Tibial nerve (tissue), 4 donors: ENCODE results near the gene ARMC9.

Experiments
- EP300 ChIP-seq, 2 donors: sonication (generic); formaldehyde crosslinking; IDR thresholded peaks; one replicate each; pipeline ENCODE4 v1.6.1; 2017; ENCODE audit warnings: antibody characterized with exemption in 2 of 2, mild to moderate bottlenecking in 1 of 2
- TF ChIP-seq, protein P1 (sequence below), 5 experiments: fragments of 200-600 bp in 3 of 5; fragments of 450-650 bp in 2 of 5; sonication (generic) in 3 of 5; IDR thresholded peaks; one replicate each; pipeline ENCODE4 v1.5.1; 2016 to 2019; ENCODE audit warnings: antibody characterized with exemption in 5 of 5, mild to moderate bottlenecking in 3 of 5, moderate library complexity in 2 of 5

DNA sequence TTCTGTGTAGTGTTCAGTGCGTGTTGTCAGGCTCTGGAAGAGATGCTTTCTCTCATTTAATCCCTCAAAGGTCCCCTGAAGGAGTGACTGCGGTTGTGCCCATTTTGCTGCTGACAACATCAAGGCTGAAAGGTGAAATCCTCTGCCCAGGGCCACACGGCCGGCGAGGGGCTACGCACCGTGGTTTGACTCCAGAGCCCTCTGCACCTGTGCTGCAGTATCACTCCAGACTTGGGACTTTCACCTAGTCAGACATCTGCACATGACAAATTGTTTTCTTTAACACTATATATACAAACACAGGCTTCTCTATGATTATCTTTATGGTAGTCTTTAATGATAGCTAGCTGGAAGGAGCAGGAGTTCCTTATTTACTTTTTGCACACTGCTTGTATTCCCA, 90.2 kb downstream of the ARMC9 start:
- TF ChIP-seq, protein P1, sequence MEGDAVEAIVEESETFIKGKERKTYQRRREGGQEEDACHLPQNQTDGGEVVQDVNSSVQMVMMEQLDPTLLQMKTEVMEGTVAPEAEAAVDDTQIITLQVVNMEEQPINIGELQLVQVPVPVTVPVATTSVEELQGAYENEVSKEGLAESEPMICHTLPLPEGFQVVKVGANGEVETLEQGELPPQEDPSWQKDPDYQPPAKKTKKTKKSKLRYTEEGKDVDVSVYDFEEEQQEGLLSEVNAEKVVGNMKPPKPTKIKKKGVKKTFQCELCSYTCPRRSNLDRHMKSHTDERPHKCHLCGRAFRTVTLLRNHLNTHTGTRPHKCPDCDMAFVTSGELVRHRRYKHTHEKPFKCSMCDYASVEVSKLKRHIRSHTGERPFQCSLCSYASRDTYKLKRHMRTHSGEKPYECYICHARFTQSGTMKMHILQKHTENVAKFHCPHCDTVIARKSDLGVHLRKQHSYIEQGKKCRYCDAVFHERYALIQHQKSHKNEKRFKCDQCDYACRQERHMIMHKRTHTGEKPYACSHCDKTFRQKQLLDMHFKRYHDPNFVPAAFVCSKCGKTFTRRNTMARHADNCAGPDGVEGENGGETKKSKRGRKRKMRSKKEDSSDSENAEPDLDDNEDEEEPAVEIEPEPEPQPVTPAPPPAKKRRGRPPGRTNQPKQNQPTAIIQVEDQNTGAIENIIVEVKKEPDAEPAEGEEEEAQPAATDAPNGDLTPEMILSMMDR (IDR thresholded peaks at IDR 0.05), result no peak
- no peak for TF ChIP-seq EP300 (IDR thresholded peaks at IDR 0.05)
